Activated T-cell treated with anti-CD3 and anti-CD28 coated beads, Interleukin-2, amount 50 U/mL, for 48 hours (primary cell): ENCODE data around the gene ABCC2.

Source experiments
- DNase-seq, 2 experiments: peaks; one replicate each; pipeline ENCODE4 v3.0.0-alpha.2; 2020

ABCC2 gene

DNA sequence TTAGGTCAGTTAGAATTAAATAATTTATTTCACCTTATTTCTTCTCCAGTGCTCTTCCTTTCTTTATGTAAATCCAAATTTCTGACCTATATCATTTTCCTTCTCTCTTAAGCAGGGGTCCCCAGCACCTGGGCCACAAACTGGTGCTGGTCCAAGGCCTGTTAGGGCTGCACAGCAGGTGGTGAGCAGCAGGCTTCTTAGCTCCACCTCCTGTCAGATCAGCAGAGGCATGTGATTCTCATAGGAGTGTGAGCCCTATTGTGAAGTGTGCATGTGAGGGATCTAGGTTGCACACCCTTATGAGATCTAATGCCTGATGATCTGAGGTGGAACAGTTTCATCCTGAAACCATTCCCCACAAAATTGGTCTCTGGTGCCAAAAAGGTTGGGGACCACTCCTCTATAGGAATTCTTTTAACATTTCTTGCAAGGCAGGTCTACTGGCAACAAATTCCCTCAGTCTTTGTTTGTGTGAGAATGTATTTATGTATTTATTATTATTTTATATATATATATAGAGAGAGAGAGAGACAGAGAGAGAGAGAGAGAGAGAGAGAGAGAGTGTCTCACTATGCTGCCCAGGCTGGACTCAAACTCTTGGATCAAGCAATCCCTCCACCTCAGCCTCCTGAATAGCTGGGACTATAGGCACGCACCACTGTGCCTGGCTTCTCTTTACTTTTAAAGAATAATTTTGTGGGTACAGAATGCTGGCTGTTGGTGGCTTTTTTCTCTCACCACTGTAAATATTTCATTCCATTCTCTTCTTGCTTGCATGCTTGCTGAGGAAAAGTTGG lies 4.3 kb upstream of the ABCC2 start:
- no peak for DNase-seq

GRCh38 chr10:99779335-99779734 lies 3.1 kb upstream of the ABCC2 start:
- no peak for DNase-seq

GRCh38 chr10:99781734-99782429 lies 558 bp upstream of the ABCC2 start:
- DNase-seq = no peak

GRCh38 chr10:99784016-99784726 lies 1.7 kb downstream of the ABCC2 start:
- DNase-seq = no peak

- no peak for DNase-seq
These were observed 2.4 kb downstream of the ABCC2 start for GRCh38 chr10:99784727-99785441.

DNA sequence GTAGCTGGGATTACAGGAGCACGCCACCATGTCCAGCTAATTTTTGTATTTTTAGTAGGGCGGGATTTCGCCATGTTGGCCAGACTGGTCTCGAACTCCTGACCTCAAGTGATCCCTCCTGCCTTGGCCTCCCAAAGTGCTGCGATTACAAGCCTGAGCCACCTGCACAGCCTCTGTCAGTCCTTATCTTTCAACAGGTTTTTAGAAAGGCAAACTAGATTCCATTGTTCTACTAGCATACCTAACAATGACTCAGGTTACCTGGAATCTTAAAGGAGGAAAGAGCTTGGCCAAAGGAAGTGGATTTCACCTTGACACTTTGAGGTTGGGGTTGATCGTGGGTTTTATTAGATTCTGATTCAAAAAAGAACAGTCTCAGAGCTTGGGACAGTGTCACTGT lies 3.2 kb downstream of the ABCC2 start:
- DNase-seq = no peak

GRCh38 chr10:99787311-99787710 lies 4.9 kb downstream of the ABCC2 start:
- DNase-seq = no peak

- DNase-seq = no peak
These were observed 5.5 kb downstream of the ABCC2 start for GRCh38 chr10:99787782-99788445.

GRCh38 chr10:99788598-99789256 lies 6.3 kb downstream of the ABCC2 start:
- no peak for DNase-seq

- no peak for DNase-seq
These were observed 9.4 kb downstream of the ABCC2 start for GRCh38 chr10:99791831-99792230.

DNA sequence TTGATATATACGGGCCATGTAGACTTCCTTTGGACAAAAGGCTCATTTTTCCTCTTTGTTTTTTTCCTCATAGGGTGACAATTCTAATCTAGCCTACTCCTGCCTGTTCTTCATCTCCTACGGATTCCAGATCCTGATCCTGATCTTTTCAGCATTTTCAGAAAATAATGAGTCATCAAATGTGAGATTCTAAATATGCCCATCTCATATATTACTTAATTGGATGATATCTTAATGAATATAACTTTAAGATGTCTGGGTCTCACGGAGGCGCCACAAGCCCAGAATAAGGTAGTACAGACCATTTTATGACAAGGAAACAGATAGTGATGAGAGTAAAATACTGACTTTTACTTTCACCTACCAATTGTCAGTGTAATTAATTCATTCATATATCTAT lies 11.4 kb downstream of the ABCC2 start:
- DNase-seq = no peak

DNA sequence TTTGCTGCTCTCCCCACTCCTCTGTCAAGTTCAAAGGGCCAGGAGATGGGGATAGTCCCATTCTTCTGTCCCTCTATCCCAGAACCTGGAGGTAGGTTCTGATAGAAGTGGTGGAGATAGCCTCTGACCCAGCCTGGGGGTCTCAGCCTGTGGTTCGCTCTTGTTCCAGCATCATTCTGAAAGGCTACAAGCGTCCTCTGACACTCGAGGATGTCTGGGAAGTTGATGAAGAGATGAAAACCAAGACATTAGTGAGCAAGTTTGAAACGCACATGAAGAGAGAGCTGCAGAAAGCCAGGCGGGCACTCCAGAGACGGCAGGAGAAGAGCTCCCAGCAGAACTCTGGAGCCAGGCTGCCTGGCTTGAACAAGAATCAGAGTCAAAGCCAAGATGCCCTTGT lies 14.5 kb downstream of the ABCC2 start:
- no peak for DNase-seq

DNA sequence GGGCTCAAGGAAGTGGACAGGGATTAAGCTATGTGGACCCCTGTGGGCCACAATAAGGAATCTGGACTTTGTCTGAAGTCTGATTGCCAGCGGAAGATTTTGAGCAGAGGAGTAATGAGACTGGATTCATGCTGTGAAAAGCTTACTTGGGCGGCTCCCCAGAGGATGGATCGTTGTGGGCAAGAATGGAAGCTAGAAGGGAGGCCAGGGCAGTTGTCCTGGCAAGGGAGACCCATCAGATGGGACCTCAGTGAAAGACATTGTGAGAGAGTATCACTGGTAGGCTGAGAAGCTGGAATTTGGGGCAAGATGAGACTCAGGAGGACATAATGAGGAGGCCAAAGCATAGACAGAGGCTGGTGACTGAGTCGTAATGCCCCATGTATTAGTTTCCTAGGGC lies 15.6 kb downstream of the ABCC2 start:
- no peak for DNase-seq

DNA sequence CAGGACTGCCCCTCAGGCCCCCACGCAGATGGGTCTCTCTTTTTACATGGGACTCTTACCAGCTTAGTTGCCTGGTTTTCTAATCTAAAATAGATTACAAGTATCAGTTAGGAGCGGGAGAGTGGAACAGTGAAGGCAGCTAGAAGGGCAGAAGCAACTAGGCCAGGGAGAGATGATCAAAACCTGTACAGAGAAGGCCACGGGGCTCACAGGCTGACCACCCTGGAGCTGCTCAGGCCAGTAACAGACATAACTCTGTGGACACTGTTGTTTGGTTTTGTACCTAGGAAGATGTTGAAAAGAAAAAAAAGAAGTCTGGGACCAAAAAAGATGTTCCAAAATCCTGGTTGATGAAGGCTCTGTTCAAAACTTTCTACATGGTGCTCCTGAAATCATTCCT lies 16.5 kb downstream of the ABCC2 start:
- DNase-seq = no peak

DNA sequence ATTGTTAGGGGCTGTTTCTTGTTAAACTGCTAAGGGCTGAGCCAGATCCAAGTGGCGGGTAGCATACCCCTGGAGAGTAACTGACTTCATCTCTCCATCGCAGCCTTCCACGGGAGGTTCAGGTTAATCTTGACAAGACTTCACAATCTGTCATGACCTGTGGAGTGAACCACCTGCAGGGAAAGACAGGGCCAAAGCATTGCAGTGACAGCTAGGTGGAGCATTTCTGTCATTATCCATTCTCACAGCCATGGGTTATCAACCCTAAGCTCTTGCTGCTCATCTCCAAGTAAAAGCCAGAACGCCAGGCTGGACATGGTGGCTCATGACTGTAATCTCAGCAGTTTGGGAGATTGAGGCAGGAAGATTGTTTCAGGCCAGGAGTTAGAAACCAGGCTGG lies 17.2 kb downstream of the ABCC2 start:
- no peak for DNase-seq

GRCh38 chr10:99804471-99804870 lies 22.0 kb downstream of the ABCC2 start:
- DNase-seq = no peak

DNA sequence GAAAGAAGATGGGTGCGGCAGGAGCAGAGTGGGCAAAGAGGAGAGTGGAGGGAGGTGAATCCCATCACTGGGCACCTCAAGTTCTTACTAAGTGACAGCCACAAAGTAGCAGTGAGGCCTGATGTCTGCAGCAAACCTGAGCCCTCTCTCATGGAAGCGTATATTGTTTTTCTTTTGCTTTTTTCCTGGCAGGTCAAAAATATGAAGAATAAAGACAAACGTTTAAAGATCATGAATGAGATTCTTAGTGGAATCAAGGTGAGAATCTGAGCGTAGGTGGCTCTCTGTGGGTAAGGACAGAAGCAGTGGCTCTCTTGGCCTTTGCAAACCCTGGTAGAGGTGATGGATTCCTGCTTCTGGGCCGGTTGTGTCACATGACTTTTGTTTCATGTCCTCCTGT lies 22.8 kb downstream of the ABCC2 start:
- no peak for DNase-seq

DNA sequence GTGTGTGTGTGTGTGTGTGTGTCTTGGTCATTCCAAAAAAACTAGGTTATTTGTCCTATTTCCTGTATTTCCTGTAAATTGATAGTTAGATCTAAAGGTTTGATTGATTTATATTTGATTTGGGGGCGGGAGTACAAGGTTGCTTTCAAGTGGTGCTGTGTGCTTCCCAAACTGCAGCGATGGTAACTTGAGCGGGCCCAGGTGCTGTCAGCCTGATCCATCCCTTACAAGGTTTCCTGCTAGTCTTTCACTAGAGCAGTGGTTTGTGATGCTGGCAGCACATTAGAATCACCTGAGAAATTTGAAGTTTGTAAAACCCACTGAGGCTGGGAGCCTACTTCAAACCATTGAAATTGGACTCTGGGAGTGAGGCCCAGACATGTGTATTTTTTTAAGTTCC lies 23.7 kb downstream of the ABCC2 start:
- no peak for DNase-seq

- DNase-seq = no peak
These were observed 25.3 kb downstream of the ABCC2 start for GRCh38 chr10:99807786-99808185.

DNA sequence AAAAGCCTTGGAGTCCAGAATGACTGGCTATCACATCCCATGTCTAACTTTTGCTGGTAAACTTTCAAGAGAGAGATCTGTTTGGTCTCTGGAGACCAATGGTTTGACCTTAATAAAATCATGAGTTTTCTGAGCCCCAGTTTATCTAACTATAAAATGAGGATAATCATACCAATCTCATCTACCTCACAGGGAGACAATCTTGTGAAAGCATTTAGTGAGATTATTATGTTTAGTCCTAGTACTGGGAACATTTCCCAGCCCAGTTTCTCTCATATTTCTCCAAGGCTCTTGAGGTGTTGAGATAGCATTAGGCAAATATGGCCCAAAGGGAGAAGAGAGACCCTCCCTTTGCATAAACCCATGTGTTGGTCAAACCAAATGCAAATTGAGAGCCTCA lies 25.8 kb downstream of the ABCC2 start:
- no peak for DNase-seq

DNA sequence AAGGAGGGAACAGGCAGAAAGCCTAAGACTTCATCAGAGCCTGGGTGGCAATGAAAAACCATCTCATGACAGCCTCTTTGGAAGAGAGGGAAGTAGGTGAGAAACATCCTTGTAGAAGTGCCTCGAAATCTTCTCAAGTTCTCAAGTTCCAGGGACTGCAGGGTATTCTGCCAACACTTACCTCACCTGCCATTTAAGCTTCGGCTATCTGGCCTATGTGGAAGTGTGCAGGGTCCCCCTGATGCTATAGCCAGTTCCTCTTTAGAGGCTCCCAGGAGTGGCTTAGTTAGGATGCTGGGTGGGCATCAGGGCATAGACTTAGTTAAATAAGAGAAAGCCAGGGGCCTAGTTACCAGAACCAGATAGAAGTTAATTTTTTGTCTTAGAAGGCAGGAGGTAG lies 27.0 kb downstream of the ABCC2 start:
- DNase-seq = no peak

DNA sequence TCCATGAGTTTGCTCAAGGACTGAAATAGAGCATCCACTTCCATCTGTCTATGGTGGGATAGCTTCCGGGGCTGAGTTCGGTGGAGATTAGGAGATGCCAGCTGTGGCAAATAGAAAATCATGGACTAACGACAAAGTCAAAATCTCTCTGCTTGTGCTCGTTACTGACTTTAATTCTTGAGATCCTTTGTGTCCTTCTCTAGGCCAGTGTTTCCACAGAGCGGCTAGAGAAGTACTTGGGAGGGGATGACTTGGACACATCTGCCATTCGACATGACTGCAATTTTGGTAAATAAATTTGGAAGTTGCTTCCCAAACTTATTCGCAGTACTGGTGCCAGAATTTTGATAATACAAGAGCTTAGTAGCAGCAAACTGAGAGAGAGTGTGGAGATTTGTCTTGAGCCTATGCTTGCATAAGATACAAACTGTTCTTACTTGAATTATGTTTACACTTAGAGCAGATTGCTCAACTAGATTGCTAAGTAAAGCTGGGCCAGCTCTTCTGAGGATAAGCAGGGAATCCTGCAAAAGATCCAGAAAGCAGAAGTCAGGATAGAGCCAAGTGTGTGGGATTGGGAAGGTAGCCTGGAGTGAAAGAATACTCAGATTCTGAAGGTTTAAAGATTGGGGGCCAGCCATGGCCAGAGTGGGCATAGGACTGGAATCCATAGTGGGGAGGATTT lies 27.6 kb downstream of the ABCC2 start:
- no peak for DNase-seq
